ENCODE measurements around the gene CXCL10.

DNA sequence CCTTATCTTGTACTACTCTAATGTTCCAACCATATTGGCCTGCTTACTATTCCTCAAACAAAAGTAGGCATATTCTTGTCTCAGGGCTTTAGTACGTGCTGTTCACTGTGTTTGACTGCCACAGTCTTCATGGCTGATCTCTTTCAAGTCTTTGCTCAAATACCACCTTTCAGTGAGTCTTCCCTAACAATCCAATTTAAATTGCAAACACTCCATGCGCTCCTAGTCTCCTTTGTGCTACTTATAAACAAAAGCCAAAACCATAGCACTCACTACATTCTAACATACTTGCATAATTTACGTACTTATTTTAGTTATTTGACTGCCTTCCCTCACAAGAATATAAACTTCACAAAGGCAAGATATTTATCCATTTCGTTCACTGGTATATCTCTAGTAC, 49.5 kb upstream of the CXCL10 start:
- no peak for TF ChIP-seq NR2F2 (IDR thresholded peaks at IDR 0.05)
- TF ChIP-seq CTCF (IDR thresholded peaks at IDR 0.05; ENCODE audit: low read depth, low read length, missing input control) = no peak
- TF ChIP-seq RXRA (IDR thresholded peaks at IDR 0.05) = no peak
- no peak for TF ChIP-seq TAF1 (conservative IDR thresholded peaks at IDR 0.05)
- TF ChIP-seq MAX (IDR thresholded peaks at IDR 0.05) = no peak
- TF ChIP-seq YY1 (IDR thresholded peaks at IDR 0.05) = no peak
- TF ChIP-seq FOXA1 (IDR thresholded peaks at IDR 0.05) = no peak
- no peak for TF ChIP-seq REST (IDR thresholded peaks at IDR 0.05)
- TF ChIP-seq SP1 (IDR thresholded peaks at IDR 0.05) = no peak
- no peak for TF ChIP-seq EGR1 (IDR thresholded peaks at IDR 0.05; ENCODE audit: low read depth in 2 of 2)
- no peak for TF ChIP-seq JUND (IDR thresholded peaks at IDR 0.05)
- TF ChIP-seq, protein P1, sequence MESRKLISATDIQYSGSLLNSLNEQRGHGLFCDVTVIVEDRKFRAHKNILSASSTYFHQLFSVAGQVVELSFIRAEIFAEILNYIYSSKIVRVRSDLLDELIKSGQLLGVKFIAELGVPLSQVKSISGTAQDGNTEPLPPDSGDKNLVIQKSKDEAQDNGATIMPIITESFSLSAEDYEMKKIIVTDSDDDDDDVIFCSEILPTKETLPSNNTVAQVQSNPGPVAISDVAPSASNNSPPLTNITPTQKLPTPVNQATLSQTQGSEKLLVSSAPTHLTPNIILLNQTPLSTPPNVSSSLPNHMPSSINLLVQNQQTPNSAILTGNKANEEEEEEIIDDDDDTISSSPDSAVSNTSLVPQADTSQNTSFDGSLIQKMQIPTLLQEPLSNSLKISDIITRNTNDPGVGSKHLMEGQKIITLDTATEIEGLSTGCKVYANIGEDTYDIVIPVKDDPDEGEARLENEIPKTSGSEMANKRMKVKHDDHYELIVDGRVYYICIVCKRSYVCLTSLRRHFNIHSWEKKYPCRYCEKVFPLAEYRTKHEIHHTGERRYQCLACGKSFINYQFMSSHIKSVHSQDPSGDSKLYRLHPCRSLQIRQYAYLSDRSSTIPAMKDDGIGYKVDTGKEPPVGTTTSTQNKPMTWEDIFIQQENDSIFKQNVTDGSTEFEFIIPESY (IDR thresholded peaks at IDR 0.05) = no peak
- TF ChIP-seq, protein P2, sequence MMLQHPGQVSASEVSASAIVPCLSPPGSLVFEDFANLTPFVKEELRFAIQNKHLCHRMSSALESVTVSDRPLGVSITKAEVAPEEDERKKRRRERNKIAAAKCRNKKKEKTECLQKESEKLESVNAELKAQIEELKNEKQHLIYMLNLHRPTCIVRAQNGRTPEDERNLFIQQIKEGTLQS (IDR thresholded peaks at IDR 0.05) = no peak

Measured in liver (tissue), 3 donors.